CD4-positive, alpha-beta T cell treated with Interleukin-21 for 1 hour (primary cell): ENCODE measurements around the gene TFDP2.
"Not testable (repeated sequence)": the region's sequence is repeated elsewhere in the genome, so short reads cannot be mapped to it uniquely, and the experiment has no call there.

Source experiments
- DNase-seq: peaks from one replicate; pipeline ENCODE4 v3.0.0-alpha.2; 2020

Gene TFDP2

DNA sequence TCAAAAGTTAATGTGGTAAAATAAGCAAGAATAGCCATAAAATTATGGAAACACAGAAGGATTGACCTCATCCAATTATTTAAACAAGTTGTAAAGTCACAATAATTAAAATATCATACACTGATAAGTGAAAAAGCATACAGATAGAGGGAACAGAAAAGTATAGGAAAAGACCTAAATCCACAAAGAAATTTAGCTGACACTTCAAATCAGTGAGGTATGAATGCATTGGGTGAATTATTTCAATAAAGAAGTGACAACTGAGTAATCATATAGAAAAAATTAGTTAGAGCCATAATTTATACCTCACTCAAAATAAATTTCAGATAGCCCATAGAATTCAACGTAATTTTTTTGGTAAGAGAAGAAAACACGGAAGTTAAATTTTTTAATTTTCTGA is 25.1 kb downstream of the TFDP2 start:
- DNase-seq, result no peak

DNA sequence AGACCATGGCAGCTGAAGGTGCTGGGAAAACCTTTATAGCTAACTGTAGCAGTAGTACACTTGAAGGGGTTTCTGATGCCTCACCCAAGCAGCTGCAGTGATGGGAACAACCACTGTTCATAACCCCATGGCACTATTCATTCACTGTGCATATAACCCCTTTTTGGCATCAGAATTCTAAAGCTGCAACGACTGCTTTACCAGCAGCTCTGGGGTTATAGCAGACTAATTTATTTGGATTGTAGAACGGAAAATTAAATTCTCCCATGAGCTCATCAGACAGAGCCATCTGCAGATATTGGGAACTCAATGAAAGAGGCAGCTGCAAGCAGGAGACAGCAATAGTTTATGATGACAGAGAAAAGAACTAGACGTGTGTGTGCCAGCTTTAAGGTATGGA is 28.6 kb downstream of the TFDP2 start:
- no peak for DNase-seq

DNA sequence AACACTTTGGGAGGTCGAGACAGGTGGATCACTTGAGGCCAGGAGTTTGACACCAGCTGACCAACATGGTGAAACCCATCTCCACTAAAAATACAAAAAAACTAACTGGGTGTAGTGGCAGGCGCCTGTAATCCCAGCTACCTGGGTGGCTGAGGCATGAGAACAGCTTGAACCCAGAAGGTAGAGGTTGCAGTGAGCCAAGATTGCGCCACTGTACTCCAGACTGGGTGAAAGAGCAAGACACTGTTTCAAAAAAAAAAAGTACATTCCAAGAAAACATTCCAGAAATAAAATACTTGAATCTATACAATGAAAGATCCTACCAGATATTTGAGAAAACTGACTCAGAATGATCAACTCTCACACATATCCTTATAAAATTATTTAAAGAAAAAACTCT is 30.4 kb downstream of the TFDP2 start:
- DNase-seq, result no peak

DNA sequence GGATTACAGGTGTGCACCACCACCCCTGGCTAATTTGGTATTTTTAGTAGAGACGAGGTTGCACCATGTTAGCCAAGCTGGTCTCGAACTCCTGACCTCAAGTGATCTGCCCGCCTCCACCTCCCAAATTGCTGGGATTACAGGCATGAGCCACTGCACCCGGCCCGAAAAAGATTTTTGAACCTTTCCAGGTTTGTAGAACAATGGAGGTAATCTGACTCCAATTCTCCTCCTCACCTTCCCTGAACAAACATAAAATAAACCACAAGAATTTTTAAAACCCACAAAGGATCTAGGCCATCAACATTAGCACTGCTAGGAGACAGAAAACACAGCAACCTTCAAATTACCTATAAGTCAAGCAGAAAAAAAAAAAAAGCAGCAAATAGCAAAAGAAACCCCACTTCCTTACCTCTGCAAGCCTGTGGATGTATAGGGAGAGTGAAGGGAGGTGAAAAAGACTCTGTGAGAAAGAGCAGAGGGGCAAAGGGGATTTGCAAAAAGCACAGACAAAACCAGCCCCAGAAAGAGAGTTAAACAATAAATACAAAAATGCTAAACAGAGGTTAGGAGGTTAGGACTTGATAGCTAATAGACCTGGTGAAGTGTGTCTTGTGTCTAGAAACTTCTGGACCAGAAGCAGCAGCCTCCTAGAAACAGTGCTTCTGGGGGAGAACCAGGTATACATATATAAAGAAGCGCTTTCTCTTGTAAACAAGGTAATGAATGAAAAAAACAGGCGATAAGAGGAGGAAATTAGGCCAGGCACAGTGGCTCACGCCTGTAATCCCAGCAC is 32.1 kb downstream of the TFDP2 start:
- DNase-seq, result no peak

DNA sequence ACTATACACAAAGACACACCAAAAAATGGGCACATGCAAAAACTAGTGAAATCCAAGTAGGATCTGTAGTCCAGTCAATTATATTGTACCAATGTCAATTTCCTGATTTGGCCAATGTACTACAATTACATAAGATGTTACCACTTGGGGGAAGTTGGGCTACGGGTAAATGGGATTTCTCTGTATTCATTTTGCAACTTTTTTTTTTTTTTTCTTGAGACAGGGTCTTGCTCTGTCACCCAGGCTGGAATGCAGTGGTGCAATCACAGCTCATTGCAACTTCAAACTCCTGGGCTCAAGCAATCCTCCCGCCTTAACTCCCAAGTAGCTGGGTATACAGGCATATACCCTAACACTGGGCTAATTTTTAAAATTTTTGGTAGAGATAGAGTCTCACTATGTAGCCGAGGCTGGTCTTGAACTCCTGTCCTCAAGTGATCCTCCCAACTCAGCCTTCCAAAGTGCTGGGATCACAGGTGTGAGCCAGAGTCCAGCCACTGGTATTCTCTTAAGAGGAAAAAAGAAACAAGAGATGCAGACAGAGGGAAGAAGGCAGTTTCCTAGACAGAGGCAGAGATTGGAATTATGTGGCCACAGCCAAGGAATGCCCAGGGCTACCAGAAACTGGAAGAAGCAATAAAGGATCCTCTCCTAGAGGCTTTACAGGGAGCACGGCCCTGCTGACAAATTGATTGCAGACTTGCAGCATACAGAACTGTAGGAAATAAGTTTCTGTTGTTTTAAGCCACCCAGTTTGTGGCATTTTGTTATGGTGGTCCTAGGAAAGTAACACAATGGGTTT is 33.3 kb downstream of the TFDP2 start:
- no peak for DNase-seq

GRCh38 chr3:142112601-142113000 is 36.7 kb downstream of the TFDP2 start:
- no peak for DNase-seq

- DNase-seq, result no peak
These were observed 42.8 kb downstream of the TFDP2 start for GRCh38 chr3:142106548-142106947.

DNA sequence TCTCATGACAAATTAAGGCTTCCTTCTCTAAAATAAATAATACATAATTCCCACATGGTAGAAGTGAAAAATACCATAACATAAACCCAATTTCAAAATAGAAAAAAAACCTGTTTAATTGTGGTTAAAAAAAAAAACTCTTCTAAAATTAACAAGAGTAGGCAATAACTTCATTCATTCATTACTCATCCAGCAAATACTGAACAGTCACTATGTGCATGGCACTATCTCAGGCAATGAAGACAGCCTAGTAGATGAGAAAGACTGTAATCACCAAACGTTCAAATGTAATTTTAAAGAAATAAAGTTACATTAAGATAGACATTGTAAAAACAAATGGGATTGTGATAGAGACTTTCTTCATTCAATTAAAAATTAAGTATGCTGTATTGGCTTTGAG is 43.4 kb downstream of the TFDP2 start:
- DNase-seq, result no peak

- DNase-seq, result no peak
These were observed 44.6 kb downstream of the TFDP2 start for GRCh38 chr3:142104763-142105162.

DNA sequence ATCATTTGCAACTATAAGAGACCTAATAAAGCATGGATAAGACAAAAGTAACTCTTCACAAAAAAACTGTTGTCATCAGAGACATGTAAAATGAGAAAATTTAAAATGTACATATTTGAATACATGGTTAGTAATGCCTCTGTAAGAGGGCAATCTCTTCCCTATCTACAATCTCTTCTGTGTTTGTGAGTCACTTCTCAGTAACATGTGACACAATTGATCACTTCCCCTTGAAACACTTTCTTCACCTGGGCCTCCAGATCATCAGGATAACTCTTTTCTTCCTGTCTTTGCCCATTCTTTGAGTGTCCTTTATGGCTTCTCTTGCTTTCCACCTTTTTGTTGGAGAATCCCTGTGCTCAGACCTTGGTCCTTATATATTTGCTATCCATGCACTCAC is 50.4 kb downstream of the TFDP2 start:
- DNase-seq, result no peak

GRCh38 chr3:142097099-142097843 is 52.1 kb downstream of the TFDP2 start:
- no peak for DNase-seq

- DNase-seq, result no peak
These were observed 53.5 kb downstream of the TFDP2 start for GRCh38 chr3:142095841-142096240.

GRCh38 chr3:142088925-142089324 is 60.4 kb downstream of the TFDP2 start:
- not testable (repeated sequence) for DNase-seq

- no peak for DNase-seq
These were observed 60.8 kb downstream of the TFDP2 start for GRCh38 chr3:142088522-142088921.

DNA sequence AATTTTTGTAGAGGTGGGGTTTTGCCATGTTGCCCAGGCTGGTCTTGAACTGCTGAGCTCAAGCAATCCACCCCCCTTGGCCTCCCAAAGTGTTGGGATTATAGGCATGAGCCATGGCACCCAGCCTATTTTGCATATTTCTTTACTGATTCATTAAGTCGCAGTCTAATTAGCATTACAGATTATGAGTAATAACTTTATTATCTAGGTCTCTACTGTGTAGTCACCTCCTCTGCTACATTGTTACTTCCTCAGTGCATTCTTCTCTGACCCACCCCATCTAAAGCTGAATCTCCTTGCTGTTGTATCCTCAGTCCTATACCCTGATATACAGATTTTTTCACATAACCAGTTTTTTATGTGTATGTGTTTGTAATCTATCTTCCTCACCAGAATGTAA is 61.7 kb downstream of the TFDP2 start:
- DNase-seq, result no peak

DNA sequence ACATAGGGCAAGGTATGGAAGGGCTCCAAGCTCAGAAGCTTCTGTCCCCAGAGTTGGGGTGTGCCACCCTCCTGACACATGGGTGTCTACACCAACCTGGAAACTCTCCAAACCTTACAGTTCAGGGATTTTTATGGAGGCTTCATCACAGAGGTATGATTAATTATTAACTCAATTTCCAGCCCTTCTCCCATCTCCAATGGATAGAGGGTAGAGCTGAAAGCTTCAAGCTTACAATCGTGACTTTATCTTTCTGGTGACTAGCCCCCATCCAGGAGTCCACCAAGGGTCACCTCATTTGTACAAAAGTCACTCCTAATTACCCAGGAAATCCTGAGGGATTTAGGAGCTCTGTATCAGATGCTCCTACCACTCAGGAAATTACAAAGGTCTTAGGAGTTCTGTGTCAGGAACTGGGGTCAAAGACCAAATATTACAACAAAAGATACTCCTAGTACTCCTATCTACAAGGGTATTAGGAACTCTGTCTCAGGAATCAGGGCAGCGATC is 62.7 kb downstream of the TFDP2 start:
- no peak for DNase-seq

- no peak for DNase-seq
These were observed 68.2 kb downstream of the TFDP2 start for GRCh38 chr3:142081178-142081577.

DNA sequence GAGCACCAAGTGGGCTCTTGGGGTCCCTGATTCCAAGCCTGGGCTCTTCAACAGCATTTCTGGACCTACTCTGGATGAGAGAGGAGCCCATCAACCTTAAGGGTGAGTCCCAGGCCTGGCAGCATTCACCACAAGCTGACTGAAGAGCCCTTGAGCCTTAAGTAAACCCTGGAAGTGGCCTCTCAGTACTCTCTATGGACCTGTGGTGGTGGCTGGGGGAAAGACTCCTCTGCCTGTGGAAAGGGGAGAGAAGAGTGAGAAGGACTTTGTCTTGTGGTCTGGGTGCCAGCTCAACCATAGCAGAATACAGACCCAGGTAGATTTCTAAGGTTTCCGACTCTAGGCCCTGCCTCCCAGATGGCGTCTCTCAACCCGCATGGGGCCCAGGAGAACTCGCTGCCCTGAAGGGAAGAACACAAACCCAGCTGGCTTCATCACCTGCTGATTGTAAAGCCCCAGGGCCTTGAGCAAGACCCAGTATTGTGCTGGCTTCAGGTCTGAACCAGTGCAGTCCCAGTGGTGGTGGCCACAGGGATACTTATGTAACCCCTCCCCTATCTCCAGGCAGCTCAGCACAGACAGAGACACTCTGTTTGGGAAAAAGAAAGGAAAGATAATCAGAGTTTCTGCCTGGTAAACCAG is 71.4 kb downstream of the TFDP2 start:
- no peak for DNase-seq

- DNase-seq, result no peak
These were observed 72.0 kb downstream of the TFDP2 start for GRCh38 chr3:142077155-142077858.

DNA sequence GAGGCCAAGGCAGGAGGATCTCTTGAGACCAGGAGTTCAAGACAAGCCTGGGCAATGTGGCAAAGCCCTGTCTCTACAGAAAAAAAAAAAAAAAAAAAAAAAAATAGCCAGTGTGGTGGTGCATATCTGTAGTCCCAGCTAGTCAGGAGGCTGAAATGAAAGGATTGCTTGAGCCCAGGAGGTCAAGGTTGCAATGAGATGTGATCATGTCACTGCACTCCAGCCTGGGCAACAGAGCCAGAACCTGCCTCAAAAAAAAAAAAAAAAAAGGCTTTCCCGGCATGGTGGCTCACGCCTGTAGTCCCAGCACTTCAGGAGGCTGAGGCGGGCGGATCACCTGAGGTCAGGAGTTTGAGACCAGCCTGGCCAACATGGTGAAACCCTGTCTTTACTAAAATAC is 73.7 kb downstream of the TFDP2 start:
- DNase-seq, result not testable (repeated sequence)

- no peak for DNase-seq
These were observed 76.5 kb downstream of the TFDP2 start for GRCh38 chr3:142072816-142073215.

- DNase-seq, result no peak
These were observed 83.4 kb downstream of the TFDP2 start for GRCh38 chr3:142065932-142066331.
